Measurements from ENCODE around the gene LRRC9. TPM values are rescaled to one million over a fixed set of nuclear protein-coding genes. Genes with fewer than 3 reads are reported as not detected.

LRRC9 gene
- 0.18 and 0.22 TPM in 2 replicates for polyA plus RNA-seq (2013)

- Histone ChIP-seq H4K12ac (ENCODE audit: low read depth, low read length) (peak within 1 kb of the TSS; percentile 23), H3K9ac (ENCODE audit: low read length) (peak within 1 kb of the TSS; percentile 30), H4K8ac (ENCODE audit: low read depth, low read length) (peak within 1 kb of the TSS; percentile 57), H3K4me1 (ENCODE audit: control insufficient read depth in 1 of 2, insufficient read depth in 2 of 2, low read length in 2 of 2) (no peaks in the 10 kb centered on the region), H3K79me2 (ENCODE audit: control insufficient read depth, insufficient read depth, low read length, poor library complexity) (no peaks in the 10 kb centered on the region), H4K91ac (ENCODE audit: low read depth, low read length) (peak within 1 kb of the TSS; percentile 8), H3K23ac (ENCODE audit: low read length) (no peak within 1 kb of the TSS), H3K14ac (ENCODE audit: low read length) (no peak within 1 kb of the TSS), H3K79me1 (ENCODE audit: low read length) (peaks cover 4% of the 10 kb centered on the region), H3K4ac (ENCODE audit: low read depth, low read length) (no peak within 1 kb of the TSS), H2AK5ac (ENCODE audit: low read length) (no peak within 1 kb of the TSS), H3K36me3 (ENCODE audit: control insufficient read depth in 1 of 2, insufficient read depth in 2 of 2, low read length in 2 of 2) (no peaks in the 10 kb centered on the region), H2BK120ac (ENCODE audit: insufficient read depth, low read length, poor library complexity) (peak within 1 kb of the TSS; percentile 6), H3K18ac (ENCODE audit: low read length) (peak within 1 kb of the TSS; percentile 70), H2BK5ac (ENCODE audit: low read depth, low read length, poor library complexity) (no peak within 1 kb of the TSS), H3K4me3 (ENCODE audit: low read depth, low read length) (peak within 1 kb of the TSS; percentile 71), H3K4me2 (ENCODE audit: low read length) (peak within 1 kb of the TSS; percentile 66), H2BK12ac (ENCODE audit: low read length) (no peak within 1 kb of the TSS), H3K9me3 (ENCODE audit: insufficient read depth, low read depth, low read length) (no peaks in the 10 kb centered on the region), H3K27ac (ENCODE audit: low read depth, low read length) (peak within 1 kb of the TSS; percentile 36), H2AFZ (ENCODE audit: insufficient read depth, low read length, poor library complexity) (peak within 1 kb of the TSS; percentile 73), H3K27me3 (ENCODE audit: insufficient read depth, low read length) (no peaks in the 10 kb centered on the region)
- DNase-seq = peak; percentile 96
- no CpG with 5 or more reads among the region's 57 CpGs for WGBS (ENCODE audit: extremely low coverage, insufficient coverage, insufficient read length)
Measured at GRCh38 chr14:59919570-59920377, at the start of gene LRRC9. Gene LRRC9 (plus strand): TSS chr14:59920144.

GRCh38 chr14:59870277-59871165 lies 49.4 kb upstream of the LRRC9 start, which contains the start of gene RTN1:
Gene RTN1 (minus strand): TSS chr14:59870776. CDS start chr14:59870630, 146 bp downstream.
- peak; percentile 33 to 54 for DNase-seq
- no peaks in the 10 kb centered on the region for H3K79me1 ChIP-seq (ENCODE audit: low read length)
- H4K12ac ChIP-seq (ENCODE audit: low read depth, low read length) = no peak within 1 kb of the TSS
- H3K14ac ChIP-seq (ENCODE audit: low read length) = no peak within 1 kb of the TSS
- H2AK5ac ChIP-seq (ENCODE audit: low read length) = no peak within 1 kb of the TSS
- no CpG with 5 or more reads among the region's 84 CpGs for WGBS (ENCODE audit: extremely low coverage, insufficient coverage, insufficient read length)
- H3K23ac ChIP-seq (ENCODE audit: low read length) = no peak within 1 kb of the TSS
- no peak within 1 kb of the TSS for H4K91ac ChIP-seq (ENCODE audit: low read depth, low read length)
- H4K8ac ChIP-seq (ENCODE audit: low read depth, low read length) = no peak within 1 kb of the TSS
- peak within 1 kb of the TSS; percentile 64 for H3K4me3 ChIP-seq (ENCODE audit: low read depth, low read length)
- H2BK12ac ChIP-seq (ENCODE audit: low read length) = no peak within 1 kb of the TSS
- no peaks in the 10 kb centered on the region for H3K36me3 ChIP-seq (ENCODE audit: control insufficient read depth in 1 of 2, insufficient read depth in 2 of 2, low read length in 2 of 2)
- no peak within 1 kb of the TSS for H3K4ac ChIP-seq (ENCODE audit: low read depth, low read length)
- no peaks in the 10 kb centered on the region for H3K79me2 ChIP-seq (ENCODE audit: control insufficient read depth, insufficient read depth, low read length, poor library complexity)
- no peak within 1 kb of the TSS for H2BK120ac ChIP-seq (ENCODE audit: insufficient read depth, low read length, poor library complexity)
- no peak within 1 kb of the TSS for H3K27ac ChIP-seq (ENCODE audit: low read depth, low read length)
- H3K4me2 ChIP-seq (ENCODE audit: low read length) = peak within 1 kb of the TSS; percentile 95
- no peak within 1 kb of the TSS for H3K18ac ChIP-seq (ENCODE audit: low read length)
- no peak within 1 kb of the TSS for H3K9ac ChIP-seq (ENCODE audit: low read length)
- peaks cover 5% of the 10 kb centered on the region for H3K9me3 ChIP-seq (ENCODE audit: insufficient read depth, low read depth, low read length)
- H3K27me3 ChIP-seq (ENCODE audit: insufficient read depth, low read length) = peaks cover 28% of the 10 kb centered on the region
- H3K4me1 ChIP-seq (ENCODE audit: control insufficient read depth in 1 of 2, insufficient read depth in 2 of 2, low read length in 2 of 2) = peaks cover 0 to 9% of the 10 kb centered on the region in 2 experiments
- H2AFZ ChIP-seq (ENCODE audit: insufficient read depth, low read length, poor library complexity) = peak within 1 kb of the TSS; percentile 79
- H2BK5ac ChIP-seq (ENCODE audit: low read depth, low read length, poor library complexity) = no peak within 1 kb of the TSS

- Histone ChIP-seq H4K8ac (ENCODE audit: low read depth, low read length) (no peak overlapping the region), H3K79me1 (ENCODE audit: low read length) (no peaks in the 10 kb centered on the region), H2BK5ac (ENCODE audit: low read depth, low read length, poor library complexity) (no peak overlapping the region), H3K23ac (ENCODE audit: low read length) (no peak overlapping the region), H2AFZ (ENCODE audit: insufficient read depth, low read length, poor library complexity) (peak overlapping the region; percentile 79), H3K4me3 (ENCODE audit: low read depth, low read length) (no peak overlapping the region), H4K91ac (ENCODE audit: low read depth, low read length) (no peak overlapping the region), H3K9me3 (ENCODE audit: insufficient read depth, low read depth, low read length) (peaks cover 5% of the 10 kb centered on the region), H3K14ac (ENCODE audit: low read length) (no peak overlapping the region), H2BK120ac (ENCODE audit: insufficient read depth, low read length, poor library complexity) (no peak overlapping the region), H3K4ac (ENCODE audit: low read depth, low read length) (no peak overlapping the region), H3K79me2 (ENCODE audit: control insufficient read depth, insufficient read depth, low read length, poor library complexity) (no peaks in the 10 kb centered on the region), H3K18ac (ENCODE audit: low read length) (no peak overlapping the region), H3K27me3 (ENCODE audit: insufficient read depth, low read length) (peaks cover 28% of the 10 kb centered on the region), H3K4me2 (ENCODE audit: low read length) (peak overlapping the region; percentile 95), H3K36me3 (ENCODE audit: control insufficient read depth in 1 of 2, insufficient read depth in 2 of 2, low read length in 2 of 2) (no peaks in the 10 kb centered on the region), H3K4me1 (ENCODE audit: control insufficient read depth in 1 of 2, insufficient read depth in 2 of 2, low read length in 2 of 2) (peaks cover 0 to 9% of the 10 kb centered on the region in 2 experiments), H2BK12ac (ENCODE audit: low read length) (no peak overlapping the region), H4K12ac (ENCODE audit: low read depth, low read length) (no peak overlapping the region), H3K9ac (ENCODE audit: low read length) (no peak overlapping the region), H2AK5ac (ENCODE audit: low read length) (no peak overlapping the region), H3K27ac (ENCODE audit: low read depth, low read length) (no peak overlapping the region)
- DNase-seq = no peak
- no CpG with 5 or more reads among the region's 4 CpGs for WGBS (ENCODE audit: extremely low coverage, insufficient coverage, insufficient read length)
Measured at GRCh38 chr14:59871166-59871495, 48.8 kb upstream of the LRRC9 start.

GRCh38 chr14:59882957-59883356 lies 37.0 kb upstream of the LRRC9 start:
- Histone ChIP-seq H3K18ac (ENCODE audit: low read length) (no peak overlapping the region), H3K4ac (ENCODE audit: low read depth, low read length) (no peak overlapping the region), H4K8ac (ENCODE audit: low read depth, low read length) (no peak overlapping the region), H3K14ac (ENCODE audit: low read length) (no peak overlapping the region), H2BK12ac (ENCODE audit: low read length) (no peak overlapping the region), H2BK5ac (ENCODE audit: low read depth, low read length, poor library complexity) (no peak overlapping the region), H3K36me3 (ENCODE audit: control insufficient read depth in 1 of 2, insufficient read depth in 2 of 2, low read length in 2 of 2) (no peaks in the 10 kb centered on the region), H2AFZ (ENCODE audit: insufficient read depth, low read length, poor library complexity) (no peak overlapping the region), H4K91ac (ENCODE audit: low read depth, low read length) (no peak overlapping the region), H2AK5ac (ENCODE audit: low read length) (no peak overlapping the region), H2BK120ac (ENCODE audit: insufficient read depth, low read length, poor library complexity) (no peak overlapping the region), H3K9me3 (ENCODE audit: insufficient read depth, low read depth, low read length) (no peaks in the 10 kb centered on the region), H3K27ac (ENCODE audit: low read depth, low read length) (no peak overlapping the region), H4K12ac (ENCODE audit: low read depth, low read length) (no peak overlapping the region), H3K4me3 (ENCODE audit: low read depth, low read length) (no peak overlapping the region), H3K79me1 (ENCODE audit: low read length) (no peaks in the 10 kb centered on the region), H3K27me3 (ENCODE audit: insufficient read depth, low read length) (no peaks in the 10 kb centered on the region), H3K9ac (ENCODE audit: low read length) (no peak overlapping the region), H3K79me2 (ENCODE audit: control insufficient read depth, insufficient read depth, low read length, poor library complexity) (no peaks in the 10 kb centered on the region), H3K4me2 (ENCODE audit: low read length) (no peak overlapping the region), H3K4me1 (ENCODE audit: control insufficient read depth in 1 of 2, insufficient read depth in 2 of 2, low read length in 2 of 2) (no peaks in the 10 kb centered on the region), H3K23ac (ENCODE audit: low read length) (no peak overlapping the region)
- no peak for DNase-seq
- WGBS (ENCODE audit: extremely low coverage, insufficient coverage, insufficient read length) = no CpG with 5 or more reads among the region's 1 CpG
